GM23248 (cell line): ENCODE measurements around the gene RBFOX1. TPM values are rescaled to one million over a fixed set of nuclear protein-coding genes. Genes with fewer than 3 reads are reported as not detected.

Experiments
- DNase-seq: peaks from one replicate; pipeline ENCODE4 v3.0.0-alpha.2; 2015
- H2AFZ ChIP-seq: fragments of 200-600 bp; sonication (generic); 2 replicates; pipeline ENCODE4 v1.6.1; 2016; ENCODE audit warnings: antibody characterized with exemption
- H3F3A ChIP-seq: fragments of 200-600 bp; sonication (generic); 2 replicates; pipeline ENCODE4 v1.6.1; 2016; ENCODE audit warnings: mild to moderate bottlenecking, antibody characterized with exemption, mixed run types; ENCODE audit not compliant: insufficient read depth
- H3K27ac ChIP-seq: fragments of 200-600 bp; sonication (generic); 2 replicates; pipeline ENCODE4 v1.5.1; 2016; ENCODE audit warnings: mild to moderate bottlenecking
- H3K27me3 ChIP-seq: fragments of 200-600 bp; sonication (generic); replicated peaks from 2 replicates; pipeline ENCODE4 v1.6.1; 2016; ENCODE audit warnings: mild to moderate bottlenecking; ENCODE audit not compliant: insufficient read depth
- H3K36me3 ChIP-seq: fragments of 200-600 bp; sonication (generic); 2 replicates; pipeline ENCODE4 v1.6.1; 2016; ENCODE audit warnings: low read depth, mild to moderate bottlenecking
- H3K4me1 ChIP-seq: fragments of 200-600 bp; sonication (generic); 2 replicates; pipeline ENCODE4 v1.6.1; 2016; ENCODE audit warnings: mild to moderate bottlenecking; ENCODE audit not compliant: insufficient read depth
- H3K4me2 ChIP-seq: fragments of 200-600 bp; sonication (generic); one replicate; pipeline ENCODE4 v1.6.1; 2016; ENCODE audit warnings: mild to moderate bottlenecking; ENCODE audit not compliant: unreplicated experiment
- H3K4me3 ChIP-seq: fragments of 200-600 bp; sonication (generic); 2 replicates; pipeline ENCODE4 v1.5.1; 2016; ENCODE audit warnings: mild to moderate bottlenecking
- H3K79me2 ChIP-seq: fragments of 200-600 bp; sonication (generic); 2 replicates; pipeline ENCODE4 v1.6.1; 2016; ENCODE audit warnings: mild to moderate bottlenecking; ENCODE audit not compliant: insufficient read depth
- H3K9ac ChIP-seq: fragments of 200-600 bp; sonication (generic); 2 replicates; pipeline ENCODE4 v1.6.1; 2016; ENCODE audit warnings: mild to moderate bottlenecking
- H3K9me2 ChIP-seq: fragments of 200-600 bp; sonication (generic); 2 replicates; pipeline ENCODE4 v1.6.1; 2016; ENCODE audit warnings: mixed run types, mild to moderate bottlenecking, moderate library complexity; ENCODE audit not compliant: insufficient read depth
- H3K9me3 ChIP-seq: fragments of 200-600 bp; sonication (generic); one replicate; pipeline ENCODE4 v1.6.1; 2017; ENCODE audit warnings: low read depth
- H4K20me1 ChIP-seq: fragments of 200-600 bp; sonication (generic); 2 replicates; pipeline ENCODE4 v1.6.0; 2016; ENCODE audit not compliant: insufficient read depth
- EZH2 ChIP-seq: fragments of 200-600 bp; sonication (generic); IDR thresholded peaks from 2 replicates; pipeline ENCODE4 v1.6.1; 2018; ENCODE audit warnings: antibody characterized with exemption, mild to moderate bottlenecking; ENCODE audit not compliant: insufficient read depth, poor library complexity, severe bottlenecking
- EZH2phosphoT487 ChIP-seq: fragments of 200-600 bp; sonication (generic); IDR thresholded peaks from 2 replicates; pipeline ENCODE4 v1.6.1; 2018; ENCODE audit warnings: antibody characterized with exemption, moderate library complexity, mild to moderate bottlenecking, low read depth; ENCODE audit not compliant: insufficient read depth
- WGBS, 2 experiments: methylation state at CpG; one replicate each; pipeline ENCODE4 v1.1.6; 2015 to 2017; ENCODE audit warnings: low lambda C conversion rate in 2 of 2, low coverage in 1 of 2; ENCODE audit errors: missing lambda C conversion rate in 2 of 2; 5-methylcytosine and 5-hydroxymethylcytosine counted together
- in situ Hi-C: fragments of 300-500 bp; cut with MboI; formaldehyde crosslinking; loops from 2 replicates; pipeline ENCODE4 v1.15.0; 2020
- polyA plus RNA-seq: library from polyadenylated mRNA; unstranded; fragments of >200 nt; fragmentation: Nextera tagmentation; extraction: Ambion mirVana; gene quantifications from 2 replicates; pipeline ENCODE4 v1.2.1, GENCODE V29; 2016
- total RNA-seq: library from RNA; depleted of rRNA; stranded (reverse); fragments of >200 nt; shearing (Covaris generic); gene quantifications from 2 replicates; pipeline ENCODE4 v1.2.3, GENCODE V29; 2014

RBFOX1 gene
- total and polyA plus RNA-seq, 2 experiments from 2014 or later: not detected

DNA sequence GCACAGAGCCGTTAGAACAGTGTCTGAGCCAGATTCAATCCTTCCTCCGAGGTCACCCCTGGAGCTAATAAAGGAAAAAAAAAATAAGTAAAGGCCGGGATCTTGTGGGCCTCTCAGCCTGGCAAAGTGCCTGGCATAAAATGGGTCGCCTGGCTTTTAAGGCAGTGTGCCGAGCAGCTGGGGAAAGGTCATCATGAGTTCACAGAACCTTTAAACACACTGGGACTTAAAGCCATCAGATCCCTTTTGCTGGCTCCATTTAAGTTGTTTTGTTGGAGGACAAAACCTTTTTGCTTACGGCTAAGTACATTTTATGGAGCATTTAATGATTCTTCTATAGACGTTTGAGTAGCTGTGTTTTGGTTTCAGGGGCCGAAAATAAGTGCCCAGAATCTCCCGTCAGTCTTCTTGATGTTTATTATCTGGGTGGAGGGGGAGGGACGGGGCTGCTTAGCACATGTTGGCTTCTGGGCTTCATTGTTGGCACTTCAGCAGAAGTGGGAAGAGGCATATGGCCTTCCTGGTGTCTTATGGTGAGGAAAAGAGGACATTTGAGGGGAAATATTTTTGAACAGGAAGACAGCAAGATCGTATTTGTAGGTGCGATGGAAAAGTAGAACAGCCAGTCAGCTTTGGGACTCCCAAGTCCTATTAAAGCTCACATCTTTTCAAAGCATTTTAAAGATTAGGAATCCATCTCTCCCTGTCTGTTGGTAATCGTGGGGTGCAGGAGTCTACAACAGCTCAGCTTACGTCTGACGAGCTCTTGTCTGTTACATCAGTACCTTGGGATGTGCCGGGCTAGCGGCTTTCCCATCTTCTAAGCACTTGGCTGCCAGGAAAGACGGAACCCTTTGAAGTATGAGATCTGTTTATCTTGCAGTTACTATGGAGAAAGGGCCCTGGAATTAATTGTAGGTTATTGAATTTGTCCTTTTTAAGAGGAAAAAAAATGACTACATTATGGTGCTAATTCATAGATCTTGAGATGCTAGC is 31.1 kb downstream of the RBFOX1 start:
- H3K4me2 ChIP-seq: no peak overlapping the region
- H3K79me2 ChIP-seq: no peaks in the 10 kb centered on the region
- no peaks in the 10 kb centered on the region for H3K36me3 ChIP-seq
- no peaks in the 10 kb centered on the region for H4K20me1 ChIP-seq
- no peak overlapping the region for H3K9ac ChIP-seq
- H3K9me2 ChIP-seq: no peaks in the 10 kb centered on the region
- H3K27ac ChIP-seq: no peak overlapping the region
- H3K27me3 ChIP-seq: no peaks in the 10 kb centered on the region
- TF ChIP-seq EZH2phosphoT487 (no peak), EZH2 (no peak)
- DNase-seq: no peak
- in situ Hi-C loops: no loop called here
- 2% methylated on average over 18 of the region's 18 CpGs for WGBS, 2 experiments
- H3K4me1 ChIP-seq: no peaks in the 10 kb centered on the region
- H3K4me3 ChIP-seq: no peak overlapping the region
- no peaks in the 10 kb centered on the region for H3F3A ChIP-seq
- no peak overlapping the region for H2AFZ ChIP-seq
- no peaks in the 10 kb centered on the region for H3K9me3 ChIP-seq

DNA sequence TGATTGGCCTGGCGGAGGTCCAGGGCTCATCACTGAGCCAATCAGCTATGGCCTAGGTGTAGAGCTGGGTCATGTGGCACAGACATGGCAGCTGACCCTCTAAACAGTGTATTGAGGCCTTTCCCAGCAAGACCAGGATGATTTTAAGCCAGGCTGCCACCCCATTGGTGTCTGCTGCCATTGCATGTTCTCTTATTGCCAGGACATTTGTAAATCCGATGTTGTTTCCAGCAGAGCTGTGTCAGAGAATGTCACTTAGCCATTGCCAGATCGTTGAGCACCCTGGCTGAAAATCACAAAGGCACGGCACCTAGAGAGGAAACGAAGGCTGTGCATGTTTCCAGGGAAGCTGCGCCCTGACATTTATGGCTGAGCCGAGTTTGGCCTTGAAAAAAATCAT is 33.4 kb downstream of the RBFOX1 start:
- H3K27me3 ChIP-seq: no peaks in the 10 kb centered on the region
- H3K4me2 ChIP-seq: no peak overlapping the region
- H3K36me3 ChIP-seq: no peaks in the 10 kb centered on the region
- no peaks in the 10 kb centered on the region for H3K4me1 ChIP-seq
- no peaks in the 10 kb centered on the region for H3K9me2 ChIP-seq
- no peak overlapping the region for H2AFZ ChIP-seq
- no peak overlapping the region for H3K27ac ChIP-seq
- no peak overlapping the region for H3K4me3 ChIP-seq
- 17 to 26% methylated on average over 7 of the region's 7 CpGs for WGBS, 2 experiments
- H3K9me3 ChIP-seq: no peaks in the 10 kb centered on the region
- TF ChIP-seq EZH2 (no peak), EZH2phosphoT487 (no peak)
- H4K20me1 ChIP-seq: no peaks in the 10 kb centered on the region
- no peaks in the 10 kb centered on the region for H3F3A ChIP-seq
- no peak overlapping the region for H3K9ac ChIP-seq
- in situ Hi-C loops: no loop called here
- H3K79me2 ChIP-seq: no peaks in the 10 kb centered on the region
- no peak for DNase-seq

DNA sequence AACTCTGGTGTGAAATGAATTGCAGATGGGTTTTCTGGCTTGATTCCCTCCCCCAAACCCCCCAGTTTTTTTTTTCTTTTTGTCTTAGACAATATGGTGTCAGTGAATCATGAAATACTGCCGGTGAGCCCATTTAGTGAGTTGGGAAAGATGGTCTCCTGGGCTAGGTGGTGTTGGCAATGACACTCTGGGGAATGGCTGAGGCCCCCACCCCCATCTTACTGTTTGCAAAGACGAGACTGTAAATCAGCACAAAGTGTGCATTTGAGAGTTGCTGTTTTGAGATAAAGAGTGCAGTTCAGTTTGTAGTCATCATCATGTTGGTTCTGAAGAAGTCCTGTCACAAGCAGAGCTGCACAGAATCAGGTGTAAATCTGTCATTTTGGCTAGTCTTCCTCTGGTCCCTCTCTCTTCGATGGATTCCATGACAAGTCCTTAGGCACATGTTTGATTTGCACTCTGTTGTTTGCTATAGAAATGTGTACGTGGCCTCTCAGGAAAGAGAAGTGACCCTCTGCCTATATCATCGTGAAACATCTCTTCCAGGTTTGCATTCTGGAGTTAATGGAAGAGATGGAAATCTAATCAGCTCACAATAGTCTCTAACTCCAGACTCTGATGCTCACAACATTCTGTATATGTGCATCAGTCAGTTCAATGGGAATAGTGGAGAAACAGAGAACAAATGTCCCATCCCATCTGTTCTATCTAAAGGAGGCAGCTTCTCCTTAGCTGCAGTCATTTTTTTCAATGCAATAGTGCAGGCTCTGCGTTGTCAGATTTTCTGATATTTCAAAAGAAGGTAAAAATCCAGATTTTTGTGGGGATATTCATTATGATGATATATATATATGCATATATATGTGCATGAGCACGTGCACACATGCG is 34.6 kb downstream of the RBFOX1 start:
- Histone ChIP-seq H3K9me2 (no peaks in the 10 kb centered on the region), H3K4me1 (no peaks in the 10 kb centered on the region), H3K36me3 (no peaks in the 10 kb centered on the region), H3K4me2 (no peak overlapping the region), H3K79me2 (no peaks in the 10 kb centered on the region), H3K9me3 (no peaks in the 10 kb centered on the region), H4K20me1 (no peaks in the 10 kb centered on the region), H3K27me3 (no peaks in the 10 kb centered on the region), H2AFZ (no peak overlapping the region), H3K9ac (no peak overlapping the region), H3K4me3 (no peak overlapping the region), H3F3A (no peaks in the 10 kb centered on the region), H3K27ac (no peak overlapping the region)
- WGBS, 2 experiments: 14 to 19% methylated on average over 8 of the region's 8 CpGs
- no peak for TF ChIP-seq EZH2phosphoT487
- TF ChIP-seq EZH2: no peak
- no peak for DNase-seq
- in situ Hi-C loops: no loop called here

DNA sequence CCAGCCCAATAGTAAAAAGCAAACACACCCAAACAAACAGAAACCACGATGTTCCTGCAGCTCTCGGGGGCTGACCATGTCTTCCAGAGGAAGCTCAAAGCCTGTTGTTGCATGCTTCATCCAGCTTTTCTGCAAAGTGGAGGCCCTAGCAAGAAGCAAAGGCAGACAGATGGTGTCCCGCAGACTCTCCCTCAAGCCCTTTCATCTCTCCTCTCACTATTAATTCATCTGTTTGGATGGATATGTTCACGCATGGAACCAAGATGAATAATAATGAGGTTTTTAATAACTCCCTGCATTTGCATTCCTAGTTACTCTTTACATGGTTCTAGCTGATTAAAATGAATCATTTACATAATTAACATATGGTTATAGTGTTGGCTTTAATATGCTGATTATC is 36.6 kb downstream of the RBFOX1 start:
- H3K27ac ChIP-seq: no peak overlapping the region
- H3K27me3 ChIP-seq: no peaks in the 10 kb centered on the region
- WGBS, 2 experiments: 10 to 12% methylated on average over 4 of the region's 4 CpGs
- no peaks in the 10 kb centered on the region for H3K4me1 ChIP-seq
- no peaks in the 10 kb centered on the region for H3F3A ChIP-seq
- H3K9me3 ChIP-seq: no peaks in the 10 kb centered on the region
- TF ChIP-seq EZH2 (no peak), EZH2phosphoT487 (no peak)
- H2AFZ ChIP-seq: no peak overlapping the region
- DNase-seq: no peak
- H3K4me2 ChIP-seq: no peak overlapping the region
- in situ Hi-C loops: no loop called here
- H4K20me1 ChIP-seq: no peaks in the 10 kb centered on the region
- H3K9ac ChIP-seq: no peak overlapping the region
- H3K9me2 ChIP-seq: no peaks in the 10 kb centered on the region
- no peaks in the 10 kb centered on the region for H3K79me2 ChIP-seq
- H3K36me3 ChIP-seq: no peaks in the 10 kb centered on the region
- no peak overlapping the region for H3K4me3 ChIP-seq
